GM21528 (cell line): ENCODE measurements around the gene CHRD.
"Not testable (repeated sequence)": the region's sequence is repeated elsewhere in the genome, so short reads cannot be mapped to it uniquely, and the experiment has no call there.

ENCODE experiments used
- ATAC-seq: cut with Tn5 transposase; IDR thresholded peaks from one replicate; pipeline ENCODE4 v1.9.1; 2021; ENCODE audit warnings: mild to moderate bottlenecking, moderate library complexity; ENCODE audit not compliant: unreplicated experiment, low FRiP score

CHRD gene

GRCh38 chr3:184409946-184410500 is 30.2 kb downstream of the CHRD start:
- no peak for ATAC-seq

- ATAC-seq: no peak
These were observed 34.8 kb downstream of the CHRD start for GRCh38 chr3:184414418-184415202.

GRCh38 chr3:184415203-184415490 is 35.3 kb downstream of the CHRD start:
- ATAC-seq: no peak

- ATAC-seq: no peak
These were observed 37.9 kb downstream of the CHRD start for GRCh38 chr3:184417619-184418327.

- no peak for ATAC-seq
These were observed 39.3 kb downstream of the CHRD start for GRCh38 chr3:184419171-184419570.

- no peak for ATAC-seq
These were observed 43.7 kb downstream of the CHRD start for GRCh38 chr3:184423561-184423960.

- no peak for ATAC-seq
These were observed 46.9 kb downstream of the CHRD start for GRCh38 chr3:184426691-184427141.

GRCh38 chr3:184428561-184429175 is 48.8 kb downstream of the CHRD start:
- no peak for ATAC-seq

GRCh38 chr3:184429786-184430185 is 49.9 kb downstream of the CHRD start:
- ATAC-seq: no peak

- no peak for ATAC-seq
These were observed 51.1 kb downstream of the CHRD start for GRCh38 chr3:184430940-184431339.

- not testable (repeated sequence) for ATAC-seq
These were observed 53.3 kb downstream of the CHRD start for GRCh38 chr3:184433178-184433577.

GRCh38 chr3:184439096-184439495 is 59.2 kb downstream of the CHRD start:
- no peak for ATAC-seq
